HG03175 (cell line): ENCODE data around the gene TMEM272.
"Not testable (repeated sequence)": the region's sequence is repeated elsewhere in the genome, so short reads cannot be mapped to it uniquely, and the experiment has no call there.

Experiments
- ATAC-seq: cut with Tn5 transposase; IDR thresholded peaks from one replicate; pipeline ENCODE4 v1.9.1; 2021; ENCODE audit warnings: mild to moderate bottlenecking, moderate library complexity; ENCODE audit not compliant: unreplicated experiment

Gene TMEM272

GRCh38 chr13:51825681-51826254, 19.2 kb downstream of the TMEM272 start:
- no peak for ATAC-seq

- no peak for ATAC-seq
These were observed 19.8 kb downstream of the TMEM272 start for GRCh38 chr13:51825165-51825592.

- ATAC-seq: not testable (repeated sequence)
These were observed 20.3 kb downstream of the TMEM272 start for GRCh38 chr13:51824712-51825111.

- no peak for ATAC-seq
These were observed 21.1 kb downstream of the TMEM272 start for GRCh38 chr13:51823863-51824262.

GRCh38 chr13:51823359-51823758, 21.6 kb downstream of the TMEM272 start:
- no peak for ATAC-seq

GRCh38 chr13:51822106-51822815, 22.7 kb downstream of the TMEM272 start:
- ATAC-seq: no peak

GRCh38 chr13:51821606-51822005, 23.4 kb downstream of the TMEM272 start:
- ATAC-seq: no peak

GRCh38 chr13:51820016-51820597, 24.9 kb downstream of the TMEM272 start:
- no peak for ATAC-seq

GRCh38 chr13:51819544-51819943, 25.4 kb downstream of the TMEM272 start:
- ATAC-seq: no peak

GRCh38 chr13:51818781-51819511, 26.0 kb downstream of the TMEM272 start:
- ATAC-seq: no peak

- no peak for ATAC-seq
These were observed 26.7 kb downstream of the TMEM272 start for GRCh38 chr13:51818276-51818675.

- ATAC-seq: no peak
These were observed 27.3 kb downstream of the TMEM272 start for GRCh38 chr13:51817717-51818116.

- no peak for ATAC-seq
These were observed 28.2 kb downstream of the TMEM272 start for GRCh38 chr13:51816604-51817249.

- no peak for ATAC-seq
These were observed 29.1 kb downstream of the TMEM272 start for GRCh38 chr13:51815848-51816247.

- ATAC-seq: peak; percentile 90
These were observed 29.9 kb downstream of the TMEM272 start for GRCh38 chr13:51814825-51815650.

- ATAC-seq: no peak
These were observed 30.9 kb downstream of the TMEM272 start for GRCh38 chr13:51814071-51814470.

GRCh38 chr13:51811920-51812451, 33.0 kb downstream of the TMEM272 start:
- no peak for ATAC-seq

GRCh38 chr13:51811046-51811445, 33.9 kb downstream of the TMEM272 start:
- ATAC-seq: no peak

- ATAC-seq: no peak
These were observed 36.2 kb downstream of the TMEM272 start for GRCh38 chr13:51808811-51809210.

- no peak for ATAC-seq
These were observed 37.9 kb downstream of the TMEM272 start for GRCh38 chr13:51807041-51807440.
